SIG-M5 treated with dmso at 0.1 percent for 504 hours (cell line): ENCODE measurements around the gene FUT8.
"Not testable (repeated sequence)": the region's sequence is repeated elsewhere in the genome, so short reads cannot be mapped to it uniquely, and the experiment has no call there.

Experiments used
- DNase-seq: peaks from one replicate; lab custom pipeline; 2025; ENCODE audit not compliant: unreplicated experiment; lab: John Stamatoyannopoulos, UW

The FUT8 gene

GRCh38 chr14:65415613-65416012 lies 3.1 kb downstream of the FUT8 start:
- no peak for DNase-seq

- DNase-seq = no peak
Measured at GRCh38 chr14:65419593-65420252, 7.2 kb downstream of the FUT8 start.

GRCh38 chr14:65421201-65421981 lies 8.9 kb downstream of the FUT8 start:
- no peak for DNase-seq

GRCh38 chr14:65422088-65422834 lies 9.7 kb downstream of the FUT8 start:
- no peak for DNase-seq

- DNase-seq = no peak
Measured at GRCh38 chr14:65423982-65424381, 11.5 kb downstream of the FUT8 start.

GRCh38 chr14:65424531-65424930 lies 12.0 kb downstream of the FUT8 start:
- no peak for DNase-seq

- no peak for DNase-seq
Measured at GRCh38 chr14:65425885-65426284, 13.4 kb downstream of the FUT8 start.

- not testable (repeated sequence) for DNase-seq
Measured at GRCh38 chr14:65426902-65427301, 14.4 kb downstream of the FUT8 start.

- no peak for DNase-seq
Measured at GRCh38 chr14:65428691-65429090, 16.2 kb downstream of the FUT8 start.

GRCh38 chr14:65429757-65430156 lies 17.2 kb downstream of the FUT8 start:
- DNase-seq = no peak

- no peak for DNase-seq
Measured at GRCh38 chr14:65431245-65431644, 18.7 kb downstream of the FUT8 start.

GRCh38 chr14:65431951-65432350 lies 19.4 kb downstream of the FUT8 start:
- DNase-seq = no peak

- DNase-seq = no peak
Measured at GRCh38 chr14:65432361-65432948, 19.9 kb downstream of the FUT8 start.

- DNase-seq = no peak
Measured at GRCh38 chr14:65433157-65433556, 20.6 kb downstream of the FUT8 start.

- DNase-seq = no peak
Measured at GRCh38 chr14:65433646-65434045, 21.1 kb downstream of the FUT8 start.

- DNase-seq = no peak
Measured at GRCh38 chr14:65434216-65434850, 21.8 kb downstream of the FUT8 start.

- no peak for DNase-seq
Measured at GRCh38 chr14:65438266-65438933, 25.9 kb downstream of the FUT8 start.

GRCh38 chr14:65439117-65439516 lies 26.6 kb downstream of the FUT8 start:
- DNase-seq = no peak

GRCh38 chr14:65440230-65440629 lies 27.7 kb downstream of the FUT8 start:
- no peak for DNase-seq

- DNase-seq = no peak
Measured at GRCh38 chr14:65444230-65444629, 31.7 kb downstream of the FUT8 start.

GRCh38 chr14:65446159-65446558 lies 33.6 kb downstream of the FUT8 start:
- DNase-seq = no peak
